H1 (cell line): ENCODE results near the gene CRADD. TPM values are rescaled to one million over a fixed set of nuclear protein-coding genes. Genes with fewer than 3 reads are reported as not detected.

ENCODE experiments used
- CTCF ChIA-PET: fragments of 300-600 bp; sonication (Branson Sonifier 250); formaldehyde crosslinking; loops from one replicate; lab custom pipeline; 2021; ENCODE audit not compliant: partially characterized antibody; lab: Charles Lee
- POLR2A ChIA-PET: fragments of 300-600 bp; sonication (Branson Sonifier 250); formaldehyde crosslinking; loops from one replicate; lab custom pipeline; 2021; ENCODE audit warnings: inconsistent platforms; ENCODE audit not compliant: partially characterized antibody; lab: Charles Lee
- DNase-seq, 2 experiments: peaks; one replicate each; pipeline versions ENCODE4 v3.0.0 to v3.0.0-alpha.2; 2010 to 2022; ENCODE audit warnings: low spot score in 2 of 2, low read depth in 1 of 2, mixed read lengths in 1 of 2
- FAIRE-seq: peaks from 2 replicates; lab custom pipeline; 2011; peaks lifted over from hg19 to GRCh38; lab: Jason Lieb, UNC
- H2AFZ ChIP-seq: 2 replicates; pipeline ENCODE4 v1.8.1; 2012; ENCODE audit warnings: low read length, inconsistent platforms
- H2AK5ac ChIP-seq: 2 replicates; pipeline ENCODE4 v1.6.1; 2013; ENCODE audit warnings: low read depth, low read length
- H2BK120ac ChIP-seq: replicated peaks from 2 replicates; pipeline ENCODE3; 2013; ENCODE audit warnings: low read depth, low read length, inconsistent platforms
- H2BK12ac ChIP-seq: 2 replicates; pipeline ENCODE4 v1.6.1; 2013; ENCODE audit warnings: low read depth, low read length
- H2BK15ac ChIP-seq: 2 replicates; pipeline ENCODE4 v1.6.1; 2013; ENCODE audit warnings: low read length
- H2BK20ac ChIP-seq: 2 replicates; pipeline ENCODE4 v1.6.1; 2013; ENCODE audit warnings: low read length
- H2BK5ac ChIP-seq: 2 replicates; pipeline ENCODE4 v1.6.1; 2013; ENCODE audit warnings: low read depth, low read length
- H3K14ac ChIP-seq: 2 replicates; pipeline ENCODE4 v1.6.1; 2013; ENCODE audit warnings: inconsistent platforms; ENCODE audit not compliant: insufficient read length
- H3K18ac ChIP-seq: 2 replicates; pipeline ENCODE4 v1.6.1; 2013; ENCODE audit warnings: low read length; ENCODE audit errors: extremely low read depth
- H3K23ac ChIP-seq: 2 replicates; pipeline ENCODE4 v1.6.1; 2013; ENCODE audit warnings: inconsistent platforms; ENCODE audit not compliant: insufficient read length
- H3K23me2 ChIP-seq: 2 replicates; pipeline ENCODE4 v1.6.1; 2013; ENCODE audit warnings: low read depth, low read length
- H3K27ac ChIP-seq: 2 replicates; pipeline ENCODE4 v1.6.1; 2011; ENCODE audit warnings: low read depth, low read length, inconsistent platforms
- H3K27me3 ChIP-seq, 4 experiments: replicated peaks in 1 of 4; 1 replicate in 1 of 4; 2 replicates in 3 of 4; pipeline versions ENCODE4 v1.6.1 to v1.8.1; 2011 to 2013; ENCODE audit warnings: low read length in 3 of 4, mild to moderate bottlenecking in 3 of 4, inconsistent platforms in 2 of 4, mixed read lengths in 2 of 4, moderate library complexity in 1 of 4; ENCODE audit not compliant: control insufficient read depth in 3 of 4, insufficient read depth in 3 of 4; ENCODE audit errors: extremely low read depth in 1 of 4
- H3K36me3 ChIP-seq, 4 experiments: 2 replicates each; pipeline versions ENCODE4 v1.6.1 to v1.8.1; 2011 to 2013; ENCODE audit warnings: mild to moderate bottlenecking in 4 of 4, low read length in 3 of 4, moderate library complexity in 2 of 4, control low read depth in 1 of 4, inconsistent platforms in 1 of 4; ENCODE audit not compliant: insufficient read depth in 4 of 4, control insufficient read depth in 2 of 4
- H3K4ac ChIP-seq: replicated peaks from 2 replicates; pipeline ENCODE3; 2013; ENCODE audit warnings: low read length, low read depth, mixed read lengths, inconsistent platforms; ENCODE audit not compliant: insufficient read length
- H3K4me1 ChIP-seq, 4 experiments: replicated peaks in 1 of 4; 1 replicate in 1 of 4; 2 replicates in 3 of 4; pipeline versions ENCODE4 v1.6.1 to v1.8.1; 2011 to 2013; ENCODE audit warnings: low read length in 3 of 4, inconsistent platforms in 2 of 4, mixed read lengths in 1 of 4; ENCODE audit not compliant: insufficient read depth in 4 of 4, control insufficient read depth in 3 of 4
- H3K4me2 ChIP-seq, 2 experiments: 2 replicates each; pipeline versions ENCODE4 v1.6.1 to v1.8.1; 2011 to 2013; ENCODE audit warnings: low read depth in 2 of 2, low read length in 2 of 2, control low read depth in 1 of 2, inconsistent platforms in 1 of 2, mild to moderate bottlenecking in 1 of 2; ENCODE audit not compliant: insufficient read depth in 1 of 2
- H3K4me3 ChIP-seq, 4 experiments: fragments of 200-600, 300-600 bp in 1 of 4; sonication (generic), shearing (Covaris generic), sonication (Bioruptor Twin) in 1 of 4; 2 replicates each; pipeline versions ENCODE4 v1.5.1 to v1.8.1; 2011 to 2016; ENCODE audit warnings: low read length in 4 of 4, low read depth in 3 of 4, control low read depth in 2 of 4, inconsistent platforms in 2 of 4, mild to moderate bottlenecking in 2 of 4, mixed read lengths in 1 of 4, moderate library complexity in 1 of 4; ENCODE audit not compliant: insufficient read depth in 2 of 4; ENCODE audit errors: extremely low read depth in 1 of 4
- H3K56ac ChIP-seq: replicated peaks from 2 replicates; pipeline ENCODE3; 2013; ENCODE audit warnings: low read depth, mild to moderate bottlenecking, mixed read lengths, low read length, inconsistent platforms; ENCODE audit not compliant: insufficient read length
- H3K79me1 ChIP-seq: 2 replicates; pipeline ENCODE4 v1.6.1; 2013; ENCODE audit warnings: low read depth, low read length, control low read depth
- H3K79me2 ChIP-seq, 2 experiments: 2 replicates each; pipeline versions ENCODE4 v1.6.1 to v1.8.1; 2012 to 2013; ENCODE audit warnings: low read length in 2 of 2, mild to moderate bottlenecking in 2 of 2, inconsistent platforms in 1 of 2; ENCODE audit not compliant: insufficient read depth in 2 of 2, control insufficient read depth in 1 of 2
- H3K9ac ChIP-seq, 4 experiments: replicated peaks in 1 of 4; 1 replicate in 1 of 4; 2 replicates in 3 of 4; pipeline versions ENCODE4 v1.6.1 to v1.8.1; 2011 to 2013; ENCODE audit warnings: low read depth in 3 of 4, low read length in 3 of 4, control low read depth in 2 of 4, mild to moderate bottlenecking in 2 of 4, moderate library complexity in 2 of 4, inconsistent platforms in 1 of 4; ENCODE audit errors: extremely low read depth in 1 of 4
- H3K9me3 ChIP-seq, 2 experiments: 2 replicates each; pipeline versions ENCODE4 v1.6.1 to v1.8.1; 2012 to 2013; ENCODE audit warnings: mild to moderate bottlenecking in 2 of 2, moderate library complexity in 2 of 2, control low read depth in 1 of 2, inconsistent platforms in 1 of 2, low read depth in 1 of 2, low read length in 1 of 2, mixed read lengths in 1 of 2; ENCODE audit not compliant: insufficient read depth in 2 of 2
- H4K20me1 ChIP-seq, 2 experiments: replicated peaks in 1 of 2; 2 replicates each; pipeline versions ENCODE3 to v1.8.1; 2011 to 2013; ENCODE audit warnings: inconsistent platforms in 2 of 2, low read length in 2 of 2, mild to moderate bottlenecking in 1 of 2; ENCODE audit not compliant: insufficient read depth in 2 of 2, control insufficient read depth in 1 of 2
- H4K5ac ChIP-seq: 2 replicates; pipeline ENCODE4 v1.6.1; 2013; ENCODE audit warnings: low read length, low read depth, mixed read lengths, inconsistent platforms; ENCODE audit not compliant: insufficient read length
- H4K8ac ChIP-seq: 2 replicates; pipeline ENCODE4 v1.8.0; 2013; ENCODE audit warnings: mild to moderate bottlenecking, moderate library complexity, low read length, inconsistent platforms; ENCODE audit not compliant: insufficient read depth; ENCODE audit errors: extremely low read depth
- H4K91ac ChIP-seq: replicated peaks from 2 replicates; pipeline ENCODE3; 2013; ENCODE audit warnings: low read length, mixed read lengths, inconsistent platforms; ENCODE audit not compliant: insufficient read length
- BACH1 ChIP-seq: IDR thresholded peaks from 2 replicates; pipeline ENCODE4 v1.6.1; 2012; ENCODE audit warnings: low read length, improper control_type of control experiment
- CEBPB ChIP-seq: IDR thresholded peaks from 2 replicates; pipeline ENCODE4 v1.6.1; 2012; ENCODE audit warnings: low read depth, low read length
- KDM4A ChIP-seq: IDR thresholded peaks from one replicate; pipeline ENCODE4 v1.7.1; 2012; ENCODE audit warnings: low read depth, mild to moderate bottlenecking, moderate library complexity, low read length, inconsistent platforms; ENCODE audit not compliant: severe bottlenecking
- MAFK ChIP-seq: IDR thresholded peaks from 2 replicates; pipeline ENCODE4 v1.6.1; 2012; ENCODE audit warnings: low read depth, mild to moderate bottlenecking, improper control_type of control experiment, low read length
- PHF8 ChIP-seq: fragments of 200-600 bp; sonication (generic); conservative IDR thresholded peaks from 2 replicates; pipeline ENCODE4 v1.7.1; 2012; ENCODE audit warnings: low read depth, mild to moderate bottlenecking, inconsistent platforms, low read length, moderate library complexity
- POU5F1 ChIP-seq: IDR thresholded peaks from 2 replicates; pipeline ENCODE4 v1.6.1; 2011; ENCODE audit warnings: low read depth, mild to moderate bottlenecking, low read length, moderate library complexity
- RAD21 ChIP-seq, 2 experiments: IDR thresholded peaks in 1 of 2; conservative IDR thresholded peaks in 1 of 2; 2 replicates each; pipeline ENCODE4 v1.6.1; 2011; ENCODE audit warnings: low read depth in 2 of 2, low read length in 2 of 2, improper control_type of control experiment in 1 of 2, inconsistent platforms in 1 of 2, mild to moderate bottlenecking in 1 of 2, moderate library complexity in 1 of 2
- RNF2 ChIP-seq: fragments of 200-900, 300-1000 bp; sonication (generic); IDR thresholded peaks from 2 replicates; pipeline ENCODE4 v1.7.1; 2016; ENCODE audit warnings: borderline replicate concordance, low read depth, mild to moderate bottlenecking, antibody characterized with exemption, low read length; ENCODE audit not compliant: poor library complexity, severe bottlenecking; ENCODE audit errors: missing control alignments
- SAP30 ChIP-seq: fragments of 300-600 bp; sonication (generic); IDR thresholded peaks from 2 replicates; pipeline ENCODE4 v1.7.1; 2012; ENCODE audit warnings: low read length, moderate library complexity, mild to moderate bottlenecking, inconsistent platforms; ENCODE audit not compliant: insufficient read depth, insufficient replicate concordance
- USF2 ChIP-seq: IDR thresholded peaks from 2 replicates; pipeline ENCODE4 v1.6.1; 2011; ENCODE audit warnings: low read length, improper control_type of control experiment
- WGBS, 2 experiments: shearing (Covaris generic) in 1 of 2; methylation state at CpG; one replicate each; pipeline versions ENCODE4 v1.1.6 to v1.1.7; 2013 to 2015; ENCODE audit warnings: low lambda C conversion rate in 2 of 2, mixed read lengths in 2 of 2, inconsistent platforms in 1 of 2, low coverage in 1 of 2, missing lambda C conversion rate in 1 of 2; ENCODE audit not compliant: insufficient replicate concordance in 2 of 2, insufficient coverage in 1 of 2, insufficient read length in 1 of 2; ENCODE audit errors: extremely low coverage in 1 of 2, missing lambda C conversion rate in 1 of 2; 5-methylcytosine and 5-hydroxymethylcytosine counted together
- polyA plus RNA-seq, 7 experiments: library from polyadenylated mRNA; depleted of rRNA in 3 of 7; stranded (reverse) in 5 of 7; unstranded in 2 of 7; fragments of >200 nt in 5 of 7; fragments of 200-250 nt in 2 of 7; gene quantifications; 1 replicate in 5 of 7; 2 replicates in 1 of 7; 4 replicates in 1 of 7; pipeline versions ENCODE4 v1.2.1 to v1.2.3, GENCODE V29; 2011 to 2013; ENCODE audit warnings: missing spikeins in 2 of 7, mixed read lengths in 2 of 7
- total RNA-seq: library from RNA; stranded (reverse); fragmentation: NEBNext Ultra II Directional; extraction: Animal tissue kit (Norgen Biotek cat#: 25700); gene quantifications from 2 replicates; pipeline ENCODE4 v1.2.1, GENCODE V29; 2021

CRADD gene
- total and polyA plus RNA-seq, 2 of the 8 experiments (the other 6 are each of a cell fraction or from before 2014, with no cell fraction given), result 8.1 to 15.4 TPM

- Histone ChIP-seq H2BK12ac (no peak overlapping the region), H3K79me2 (no peaks in the 10 kb centered on the region), H2BK20ac (no peak overlapping the region), H2BK15ac (no peak overlapping the region), H3K56ac (no peak overlapping the region), H4K91ac (no peak overlapping the region), H3K23me2 (no peaks in the 10 kb centered on the region), H3K14ac (no peak overlapping the region), H3K9me3 (no peaks in the 10 kb centered on the region), H3K4me1 (peaks cover 2 to 10% (median 6%) of the 10 kb centered on the region in 4 experiments; a peak in 5 of 7 replicates), H2AFZ (no peak overlapping the region), H3K27ac (no peak overlapping the region), H3K4ac (no peak overlapping the region), H4K20me1 (no peaks in the 10 kb centered on the region), H2AK5ac (no peak overlapping the region), H2BK120ac (no peak overlapping the region), H3K36me3 (no peaks in the 10 kb centered on the region), H3K4me3 (no peak overlapping the region), H3K4me2 (no peak overlapping the region), H3K9ac (no peak overlapping the region), H2BK5ac (no peak overlapping the region), H3K79me1 (no peaks in the 10 kb centered on the region), H3K18ac (no peak overlapping the region), H4K8ac (no peak overlapping the region), H3K23ac (no peak overlapping the region), H4K5ac (no peak overlapping the region), H3K27me3 (no peaks in the 10 kb centered on the region; a peak in 1 of 7 replicates)
- DNase-seq (no peak), FAIRE-seq (no peak)
- ChIA-PET CTCF (interaction anchor here (0.9 to 3.6 kb wide), 3 partner anchors 11 to 273 kb away, joined by 4 to 18 read pairs (median 4); no protein-coding TSS in a partner anchor), POLR2A (no interaction called here)
- WGBS, 2 experiments, result 89% methylated on average over 2 of the region's 2 CpGs; no CpG with 5 or more reads in 1 of the 2 experiments
- TF ChIP-seq RAD21 (IDR thresholded peaks at IDR 0.05 in 1 of 2, conservative IDR thresholded peaks at IDR 0.05 in 1 of 2; ENCODE audit: low read depth in 2 of 2, low read length in 2 of 2), result no peak
- no peak for TF ChIP-seq MAFK
- no peak for TF ChIP-seq KDM4A
- TF ChIP-seq CEBPB, result no peak
- no peak for TF ChIP-seq PHF8
- no peak for TF ChIP-seq SAP30
- TF ChIP-seq POU5F1, result no peak
- TF ChIP-seq BACH1, result no peak
- TF ChIP-seq RNF2, result no peak
- TF ChIP-seq USF2, result no peak
These were observed 150.5 kb downstream of the CRADD start for GRCh38 chr12:93827669-93828068.
